ENCODE data around the gene LRPAP1.

Gene LRPAP1

DNA sequence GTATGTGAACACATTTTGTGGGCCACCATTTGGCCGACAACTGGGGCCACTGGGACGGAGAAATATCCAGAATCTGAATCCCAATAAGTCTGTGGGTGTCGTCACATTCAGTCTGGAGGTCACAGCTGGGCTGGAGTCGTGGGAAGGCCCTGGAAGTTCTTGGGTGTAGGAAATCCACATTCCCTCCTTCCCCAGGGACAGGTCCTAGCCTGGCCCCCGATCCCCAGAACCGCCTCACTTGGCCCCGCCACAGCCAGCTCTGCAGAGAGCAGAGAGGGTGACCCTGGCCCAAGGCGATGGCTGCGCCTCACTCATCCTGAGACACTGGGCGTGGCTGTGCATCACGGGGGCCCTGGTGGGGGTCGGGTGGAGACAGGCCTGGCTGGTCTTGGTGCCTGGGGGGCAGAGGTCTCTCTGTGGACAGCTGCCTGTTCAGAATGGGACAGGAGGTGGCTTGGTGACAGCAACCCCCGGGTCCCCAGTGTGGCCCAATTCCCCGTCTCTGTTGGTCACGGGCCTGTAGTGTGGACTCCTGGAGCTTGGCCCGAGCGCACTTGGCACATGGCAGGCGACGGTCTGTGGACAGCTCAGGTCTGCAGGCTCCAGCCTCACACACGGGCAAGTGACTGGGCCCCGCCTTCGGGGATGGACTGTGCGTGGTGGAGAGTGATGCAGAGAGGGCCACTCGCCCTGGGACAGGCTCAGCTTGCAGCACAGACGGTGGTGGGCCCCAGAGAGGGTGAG, 52.7 kb downstream of the LRPAP1 start:
- H3K27me3 ChIP-seq (ENCODE audit: control insufficient read depth, insufficient read depth, low read length) = no peaks in the 10 kb centered on the region
- no peaks in the 10 kb centered on the region for H3K79me2 ChIP-seq
- H3K4me2 ChIP-seq (ENCODE audit: low read length) = no peak overlapping the region
- H3K9me3 ChIP-seq (ENCODE audit: control insufficient read depth, low read length) = no peaks in the 10 kb centered on the region
- no peaks in the 10 kb centered on the region for H3K4me1 ChIP-seq
- H2AFZ ChIP-seq = no peak overlapping the region
- no peak overlapping the region for H3K9ac ChIP-seq
- H3K36me3 ChIP-seq (ENCODE audit: control insufficient read depth, insufficient read depth, low read length) = no peaks in the 10 kb centered on the region
- TF ChIP-seq, protein P1, sequence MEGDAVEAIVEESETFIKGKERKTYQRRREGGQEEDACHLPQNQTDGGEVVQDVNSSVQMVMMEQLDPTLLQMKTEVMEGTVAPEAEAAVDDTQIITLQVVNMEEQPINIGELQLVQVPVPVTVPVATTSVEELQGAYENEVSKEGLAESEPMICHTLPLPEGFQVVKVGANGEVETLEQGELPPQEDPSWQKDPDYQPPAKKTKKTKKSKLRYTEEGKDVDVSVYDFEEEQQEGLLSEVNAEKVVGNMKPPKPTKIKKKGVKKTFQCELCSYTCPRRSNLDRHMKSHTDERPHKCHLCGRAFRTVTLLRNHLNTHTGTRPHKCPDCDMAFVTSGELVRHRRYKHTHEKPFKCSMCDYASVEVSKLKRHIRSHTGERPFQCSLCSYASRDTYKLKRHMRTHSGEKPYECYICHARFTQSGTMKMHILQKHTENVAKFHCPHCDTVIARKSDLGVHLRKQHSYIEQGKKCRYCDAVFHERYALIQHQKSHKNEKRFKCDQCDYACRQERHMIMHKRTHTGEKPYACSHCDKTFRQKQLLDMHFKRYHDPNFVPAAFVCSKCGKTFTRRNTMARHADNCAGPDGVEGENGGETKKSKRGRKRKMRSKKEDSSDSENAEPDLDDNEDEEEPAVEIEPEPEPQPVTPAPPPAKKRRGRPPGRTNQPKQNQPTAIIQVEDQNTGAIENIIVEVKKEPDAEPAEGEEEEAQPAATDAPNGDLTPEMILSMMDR (IDR thresholded peaks at IDR 0.05) = no peak
- H3K4me3 ChIP-seq (ENCODE audit: low read depth, low read length) = no peak overlapping the region
- H3K27ac ChIP-seq = no peak overlapping the region

DNA sequence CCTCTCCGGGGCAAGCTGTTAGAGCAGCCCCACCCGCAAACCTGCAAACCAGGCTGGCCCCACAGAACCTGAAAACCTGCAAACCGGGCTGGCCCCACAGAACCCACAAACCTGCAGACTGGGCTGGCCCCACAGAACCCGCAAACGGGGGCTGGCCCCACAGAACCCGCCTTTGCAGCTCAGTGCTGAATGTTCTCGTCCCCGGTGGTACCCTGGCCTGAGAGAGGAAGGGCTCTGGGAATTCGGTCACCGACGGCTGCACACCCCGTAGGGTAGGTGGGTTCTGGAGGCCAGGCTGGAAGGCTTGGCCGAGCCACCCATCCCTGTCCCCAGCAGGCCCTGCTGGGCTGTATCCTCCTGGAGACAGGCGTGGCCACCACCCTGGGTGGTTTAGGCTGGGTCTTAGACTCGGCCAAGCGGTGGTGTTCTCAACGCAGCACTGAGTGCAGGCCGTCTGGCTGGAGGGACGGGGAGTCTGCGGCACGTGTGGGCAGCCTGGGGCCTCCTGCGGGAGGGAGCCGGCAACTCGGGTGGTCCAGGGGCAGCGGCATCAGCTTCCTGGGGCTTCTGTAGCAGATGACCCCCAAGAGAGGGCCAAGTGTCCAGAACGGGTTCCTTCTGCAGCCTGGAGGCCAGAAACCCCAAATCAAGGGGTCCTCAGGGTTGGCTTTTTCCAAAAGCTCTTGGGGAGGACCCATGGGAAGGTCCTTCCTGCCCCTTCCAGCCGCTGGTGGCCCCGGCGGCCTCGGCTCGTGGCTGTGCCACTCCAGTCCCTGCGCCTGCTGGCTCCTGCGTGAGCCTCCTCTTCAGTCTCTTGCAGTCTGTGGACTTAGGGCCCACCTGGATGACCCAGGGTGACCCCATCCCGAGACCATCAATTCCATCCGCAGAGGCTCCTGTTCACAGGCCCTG, 53.5 kb downstream of the LRPAP1 start:
- H3K9ac ChIP-seq = no peak overlapping the region
- no peak overlapping the region for H2AFZ ChIP-seq
- no peak overlapping the region for H3K4me2 ChIP-seq (ENCODE audit: low read length)
- H3K27ac ChIP-seq = no peak overlapping the region
- TF ChIP-seq, protein P1 (IDR thresholded peaks at IDR 0.05) = no peak
- H3K27me3 ChIP-seq (ENCODE audit: control insufficient read depth, insufficient read depth, low read length) = no peaks in the 10 kb centered on the region
- H3K36me3 ChIP-seq (ENCODE audit: control insufficient read depth, insufficient read depth, low read length) = no peaks in the 10 kb centered on the region
- H3K4me3 ChIP-seq (ENCODE audit: low read depth, low read length) = no peak overlapping the region
- no peaks in the 10 kb centered on the region for H3K79me2 ChIP-seq
- no peaks in the 10 kb centered on the region for H3K4me1 ChIP-seq
- H3K9me3 ChIP-seq (ENCODE audit: control insufficient read depth, low read length) = no peaks in the 10 kb centered on the region

DNA sequence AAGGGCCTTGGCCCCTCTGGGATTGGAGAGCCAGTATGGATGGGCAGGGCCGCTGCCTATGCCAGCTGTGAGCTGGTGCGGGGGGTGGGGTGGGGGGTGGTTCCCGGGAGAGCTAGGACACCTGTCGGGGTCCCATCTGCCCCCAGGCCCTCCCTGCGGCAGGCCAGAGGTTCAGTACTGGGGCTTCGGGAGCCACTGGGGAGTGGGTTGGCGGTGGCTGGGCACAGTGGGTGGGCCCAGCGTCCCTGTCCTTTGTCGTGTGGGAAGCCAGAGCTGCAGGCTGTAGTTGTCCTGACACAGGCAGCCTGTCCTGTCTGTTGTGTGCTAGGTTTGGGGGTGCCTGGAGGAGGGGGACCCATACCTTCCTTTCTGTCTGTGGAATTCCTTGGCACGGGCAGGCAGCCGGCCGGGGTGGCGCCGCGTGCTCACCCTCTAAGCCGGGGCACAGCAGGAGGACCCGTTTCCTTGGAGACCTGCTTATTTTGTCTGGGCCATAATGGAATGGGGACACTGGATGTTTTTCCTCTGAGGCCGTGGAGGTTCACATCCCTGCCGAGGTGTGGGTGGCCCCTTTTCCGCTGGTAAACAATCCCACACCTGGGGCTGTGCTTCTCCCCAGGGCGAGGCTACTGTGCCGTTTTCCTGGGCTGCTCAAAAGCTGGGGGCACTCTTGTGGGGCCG, 54.3 kb downstream of the LRPAP1 start:
- TF ChIP-seq, protein P1 (IDR thresholded peaks at IDR 0.05) = no peak
- no peaks in the 10 kb centered on the region for H3K27me3 ChIP-seq (ENCODE audit: control insufficient read depth, insufficient read depth, low read length)
- no peaks in the 10 kb centered on the region for H3K9me3 ChIP-seq (ENCODE audit: control insufficient read depth, low read length)
- no peaks in the 10 kb centered on the region for H3K79me2 ChIP-seq
- no peak overlapping the region for H3K4me2 ChIP-seq (ENCODE audit: low read length)
- H3K4me3 ChIP-seq (ENCODE audit: low read depth, low read length) = no peak overlapping the region
- H3K4me1 ChIP-seq = no peaks in the 10 kb centered on the region
- H3K36me3 ChIP-seq (ENCODE audit: control insufficient read depth, insufficient read depth, low read length) = no peaks in the 10 kb centered on the region
- no peak overlapping the region for H3K9ac ChIP-seq
- no peak overlapping the region for H3K27ac ChIP-seq
- no peak overlapping the region for H2AFZ ChIP-seq

DNA sequence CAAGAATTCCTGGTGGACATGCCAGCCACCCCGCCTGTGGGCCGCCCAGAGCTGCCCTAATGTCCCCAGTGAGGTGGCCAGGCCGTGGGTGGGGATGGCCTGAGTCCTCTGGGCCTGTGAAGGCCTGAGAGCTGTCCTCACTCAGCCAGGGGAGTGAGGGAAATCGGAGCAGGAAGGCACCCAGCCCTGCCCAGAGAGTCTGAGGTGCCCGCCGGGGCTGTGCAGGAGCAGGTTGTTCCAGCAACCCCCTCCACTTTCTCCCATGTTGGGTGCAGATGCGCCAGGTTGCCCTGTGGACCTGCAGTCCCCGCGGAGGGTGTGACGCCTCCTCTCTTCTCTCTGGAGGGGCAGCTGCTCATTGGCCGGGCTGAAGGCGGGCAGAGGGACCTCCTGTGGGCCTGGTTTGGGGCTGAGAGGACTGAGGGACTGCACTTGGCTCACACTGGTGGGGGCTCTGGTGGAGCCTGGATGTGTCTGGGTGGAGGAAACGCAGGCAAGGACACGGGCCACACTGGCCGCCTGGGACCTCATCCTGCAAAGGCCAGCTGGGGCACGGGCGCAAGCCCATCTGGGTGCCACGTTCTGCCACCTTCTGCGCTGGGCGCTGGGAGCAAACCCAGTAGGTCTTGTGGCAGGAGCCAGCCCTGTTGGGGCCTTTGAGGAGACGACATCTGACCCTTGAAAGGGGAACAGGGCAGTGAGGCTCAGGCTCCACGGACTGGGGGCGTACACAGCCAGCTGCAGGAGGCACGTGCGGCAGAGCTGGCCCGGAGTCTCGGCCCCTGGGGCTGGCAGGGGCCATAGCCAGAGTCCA, 55.1 kb downstream of the LRPAP1 start:
- Histone ChIP-seq H3K4me1 (no peaks in the 10 kb centered on the region), H3K79me2 (no peaks in the 10 kb centered on the region), H3K4me2 (ENCODE audit: low read length) (no peak overlapping the region), H3K27me3 (ENCODE audit: control insufficient read depth, insufficient read depth, low read length) (no peaks in the 10 kb centered on the region), H3K4me3 (ENCODE audit: low read depth, low read length) (no peak overlapping the region), H3K27ac (no peak overlapping the region), H3K36me3 (ENCODE audit: control insufficient read depth, insufficient read depth, low read length) (no peaks in the 10 kb centered on the region), H2AFZ (no peak overlapping the region), H3K9me3 (ENCODE audit: control insufficient read depth, low read length) (no peaks in the 10 kb centered on the region), H3K9ac (no peak overlapping the region)
- TF ChIP-seq, protein P1 (IDR thresholded peaks at IDR 0.05) = no peak

Measured in parathyroid adenoma (tissue), 2 donors.